ENCODE measurements around the gene RASL10A.

DNA sequence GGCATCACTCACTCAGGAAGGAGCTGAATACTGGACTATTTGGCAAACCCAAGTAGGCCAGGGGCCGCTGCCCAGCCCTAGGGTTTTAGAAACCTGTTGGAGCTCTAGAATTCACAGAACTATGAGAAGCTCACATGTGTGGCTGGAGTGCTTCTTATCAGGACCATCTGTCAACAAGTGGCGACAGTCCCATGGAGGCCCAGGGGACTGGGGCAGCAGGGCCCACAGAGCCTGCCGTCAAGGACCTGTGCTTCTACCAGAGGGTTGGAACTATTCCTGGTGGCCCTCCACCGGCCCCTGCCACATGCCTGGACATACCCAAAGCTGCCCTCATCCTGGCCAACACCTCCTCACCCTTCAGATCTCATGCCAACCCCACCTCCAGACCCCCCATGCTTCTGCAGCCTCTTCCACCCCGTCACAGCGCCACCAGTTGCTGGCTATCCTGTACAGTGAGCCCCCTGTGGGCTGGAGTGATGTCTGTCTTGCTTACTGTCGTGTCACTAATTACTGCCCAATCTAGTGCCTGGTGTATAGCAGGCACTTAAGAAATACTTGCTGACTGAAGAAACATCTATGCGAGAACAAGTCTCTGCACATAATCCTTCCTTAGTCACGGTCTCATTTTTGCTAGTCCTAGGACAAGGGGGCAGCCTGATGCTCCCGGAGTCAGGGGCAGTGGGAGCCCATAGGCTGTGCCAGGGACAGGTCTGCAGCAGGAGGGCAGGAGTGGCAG, 27.2 kb upstream of the RASL10A start:
- TF ChIP-seq, protein P1, sequence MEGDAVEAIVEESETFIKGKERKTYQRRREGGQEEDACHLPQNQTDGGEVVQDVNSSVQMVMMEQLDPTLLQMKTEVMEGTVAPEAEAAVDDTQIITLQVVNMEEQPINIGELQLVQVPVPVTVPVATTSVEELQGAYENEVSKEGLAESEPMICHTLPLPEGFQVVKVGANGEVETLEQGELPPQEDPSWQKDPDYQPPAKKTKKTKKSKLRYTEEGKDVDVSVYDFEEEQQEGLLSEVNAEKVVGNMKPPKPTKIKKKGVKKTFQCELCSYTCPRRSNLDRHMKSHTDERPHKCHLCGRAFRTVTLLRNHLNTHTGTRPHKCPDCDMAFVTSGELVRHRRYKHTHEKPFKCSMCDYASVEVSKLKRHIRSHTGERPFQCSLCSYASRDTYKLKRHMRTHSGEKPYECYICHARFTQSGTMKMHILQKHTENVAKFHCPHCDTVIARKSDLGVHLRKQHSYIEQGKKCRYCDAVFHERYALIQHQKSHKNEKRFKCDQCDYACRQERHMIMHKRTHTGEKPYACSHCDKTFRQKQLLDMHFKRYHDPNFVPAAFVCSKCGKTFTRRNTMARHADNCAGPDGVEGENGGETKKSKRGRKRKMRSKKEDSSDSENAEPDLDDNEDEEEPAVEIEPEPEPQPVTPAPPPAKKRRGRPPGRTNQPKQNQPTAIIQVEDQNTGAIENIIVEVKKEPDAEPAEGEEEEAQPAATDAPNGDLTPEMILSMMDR (conservative IDR thresholded peaks at IDR 0.05 in 1 of 2, IDR thresholded peaks at IDR 0.05 in 1 of 2; ENCODE audit: extremely low read depth in 1 of 2, insufficient read depth in 1 of 2, low read depth in 1 of 2, low read length in 2 of 2) = no peak
- no peak for TF ChIP-seq EZH2 (IDR thresholded peaks at IDR 0.05; ENCODE audit: borderline replicate concordance, low read length)

Data from mammary epithelial cell (primary cell).